Panc1 (cell line): Measurements from ENCODE around the gene H3-3A. TPM values are rescaled to one million over a fixed set of nuclear protein-coding genes. Genes with fewer than 3 reads are reported as not detected.

Source experiments
- ATAC-seq: fragments of 200-7000 bp; cut with Tn5 transposase; 2 replicates; pipeline ENCODE4 v1.9.1; 2020; ENCODE audit warnings: mild to moderate bottlenecking, moderate library complexity
- BruUV-seq: library from RNA; stranded (reverse); fragments of 400-500 nt; replicated peaks from 2 replicates; lab custom pipeline; 2021; lab: Mats Ljungman, UMichigan
- CTCF ChIA-PET: fragments of 300-600 bp; sonication (Branson Sonifier 250); formaldehyde crosslinking; loops from one replicate; lab custom pipeline; 2022; ENCODE audit warnings: antibody characterized with exemption; lab: Charles Lee
- POLR2A ChIA-PET: fragments of 300-600 bp; sonication (Branson Sonifier 250); formaldehyde crosslinking; loops from one replicate; lab custom pipeline; 2022; ENCODE audit warnings: antibody characterized with exemption; lab: Charles Lee
- DNase-seq: peaks from one replicate; pipeline ENCODE4 v3.0.0-alpha.2; 2010; ENCODE audit warnings: low read depth, low spot score
- H3K27ac ChIP-seq: 2 replicates; pipeline ENCODE4 v1.5.1; 2011; ENCODE audit warnings: mild to moderate bottlenecking, low read length, inconsistent platforms
- H3K27me3 ChIP-seq: fragments of 200-500 bp; sonication (Bioruptor generic); 2 replicates; pipeline ENCODE4 v1.6.0; 2014; ENCODE audit warnings: low read length, inconsistent platforms; ENCODE audit not compliant: control insufficient read depth, insufficient read depth
- H3K36me3 ChIP-seq: fragments of 200-500 bp; sonication (Bioruptor generic); 2 replicates; pipeline ENCODE4 v1.5.1; 2014; ENCODE audit warnings: inconsistent platforms, mild to moderate bottlenecking, low read length, moderate library complexity; ENCODE audit not compliant: control insufficient read depth, insufficient read depth
- H3K4me1 ChIP-seq: 2 replicates; pipeline ENCODE4 v1.5.1; 2011; ENCODE audit warnings: inconsistent platforms, mild to moderate bottlenecking, low read length, moderate library complexity; ENCODE audit not compliant: control insufficient read depth, insufficient read depth
- H3K4me3 ChIP-seq, 2 experiments: 2 replicates each; pipeline ENCODE4 v1.5.1; 2011 to 2012; ENCODE audit warnings: low read depth in 2 of 2, low read length in 2 of 2, mild to moderate bottlenecking in 2 of 2, inconsistent platforms in 1 of 2, moderate library complexity in 1 of 2
- H3K9me3 ChIP-seq: fragments of 200-500 bp; sonication (Bioruptor generic); 2 replicates; pipeline ENCODE4 v1.5.1; 2014; ENCODE audit warnings: low read depth, mild to moderate bottlenecking, inconsistent platforms, low read length, moderate library complexity; ENCODE audit not compliant: control insufficient read depth, insufficient read depth
- POLR2AphosphoS5 ChIP-seq: IDR thresholded peaks from 2 replicates; pipeline ENCODE4 v1.6.1; 2012; ENCODE audit warnings: mild to moderate bottlenecking, low read depth, low read length, moderate library complexity
- REST ChIP-seq, 2 experiments: IDR thresholded peaks; 2 replicates each; pipeline ENCODE4 v1.6.1; 2011 to 2012; ENCODE audit warnings: low read depth in 2 of 2, control low read depth in 1 of 2, low read length in 1 of 2, mild to moderate bottlenecking in 1 of 2, moderate library complexity in 1 of 2; ENCODE audit not compliant: insufficient read depth in 1 of 2
- SIN3A ChIP-seq: IDR thresholded peaks from 2 replicates; pipeline ENCODE4 v1.6.1; 2012; ENCODE audit warnings: low read depth, mild to moderate bottlenecking, low read length, moderate library complexity, borderline replicate concordance; ENCODE audit not compliant: insufficient read depth
- TCF7L2 ChIP-seq: IDR thresholded peaks from 2 replicates; pipeline ENCODE4 v1.6.1; 2011; ENCODE audit warnings: mild to moderate bottlenecking, low read depth, low read length, inconsistent platforms
- in situ Hi-C: cut with HindIII; loops from 2 replicates; pipeline ENCODE4 v1.10.0; 2016; ENCODE audit warnings: low sequenced_read_pairs, low pct_unique_long_range_greater_than_20kb
- intact Hi-C: fragments of 100-400 bp; cut with micrococcal nuclease; formaldehyde crosslinking; loops from one replicate; pipeline ENCODE4 v1.10.0; 2022; ENCODE audit not compliant: unreplicated experiment
- total RNA-seq: library from RNA; stranded (reverse); gene quantifications from one replicate; pipeline ENCODE4 v1.2.1, GENCODE V29; 2021; ENCODE audit not compliant: unreplicated experiment
- TF ChIP-seq, protein P1 (sequence below): fragments of 450-650 bp; IDR thresholded peaks from 2 replicates; pipeline ENCODE4 v1.5.1; 2017; ENCODE audit warnings: mild to moderate bottlenecking

H3-3A gene
- total RNA-seq, 1 experiment from 2014 or later = 404 TPM

GRCh38 chr1:226097866-226098625 is 35.5 kb downstream of the H3-3A start:
- intact Hi-C loops = no loop called here
- no peak for TF ChIP-seq SIN3A
- TF ChIP-seq, protein P1, sequence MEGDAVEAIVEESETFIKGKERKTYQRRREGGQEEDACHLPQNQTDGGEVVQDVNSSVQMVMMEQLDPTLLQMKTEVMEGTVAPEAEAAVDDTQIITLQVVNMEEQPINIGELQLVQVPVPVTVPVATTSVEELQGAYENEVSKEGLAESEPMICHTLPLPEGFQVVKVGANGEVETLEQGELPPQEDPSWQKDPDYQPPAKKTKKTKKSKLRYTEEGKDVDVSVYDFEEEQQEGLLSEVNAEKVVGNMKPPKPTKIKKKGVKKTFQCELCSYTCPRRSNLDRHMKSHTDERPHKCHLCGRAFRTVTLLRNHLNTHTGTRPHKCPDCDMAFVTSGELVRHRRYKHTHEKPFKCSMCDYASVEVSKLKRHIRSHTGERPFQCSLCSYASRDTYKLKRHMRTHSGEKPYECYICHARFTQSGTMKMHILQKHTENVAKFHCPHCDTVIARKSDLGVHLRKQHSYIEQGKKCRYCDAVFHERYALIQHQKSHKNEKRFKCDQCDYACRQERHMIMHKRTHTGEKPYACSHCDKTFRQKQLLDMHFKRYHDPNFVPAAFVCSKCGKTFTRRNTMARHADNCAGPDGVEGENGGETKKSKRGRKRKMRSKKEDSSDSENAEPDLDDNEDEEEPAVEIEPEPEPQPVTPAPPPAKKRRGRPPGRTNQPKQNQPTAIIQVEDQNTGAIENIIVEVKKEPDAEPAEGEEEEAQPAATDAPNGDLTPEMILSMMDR = no peak
- TF ChIP-seq TCF7L2 = no peak
- TF ChIP-seq REST (IDR thresholded peaks at IDR 0.05; ENCODE audit: insufficient read depth in 1 of 2, low read depth in 2 of 2, low read length in 1 of 2) = no peak
- TF ChIP-seq POLR2AphosphoS5 = no peak
- no peak overlapping the region for H3K4me3 ChIP-seq
- CTCF ChIA-PET = no interaction called here
- H3K27me3 ChIP-seq = no peaks in the 10 kb centered on the region
- H3K9me3 ChIP-seq = no peaks in the 10 kb centered on the region
- in situ Hi-C loops = no loop called here
- ATAC-seq (no peak), DNase-seq (no peak)
- POLR2A ChIA-PET = no interaction called here
- no TSS peak for BruUV-seq
- no peak overlapping the region for H3K27ac ChIP-seq
- H3K4me1 ChIP-seq = no peaks in the 10 kb centered on the region
- no peaks in the 10 kb centered on the region for H3K36me3 ChIP-seq

DNA sequence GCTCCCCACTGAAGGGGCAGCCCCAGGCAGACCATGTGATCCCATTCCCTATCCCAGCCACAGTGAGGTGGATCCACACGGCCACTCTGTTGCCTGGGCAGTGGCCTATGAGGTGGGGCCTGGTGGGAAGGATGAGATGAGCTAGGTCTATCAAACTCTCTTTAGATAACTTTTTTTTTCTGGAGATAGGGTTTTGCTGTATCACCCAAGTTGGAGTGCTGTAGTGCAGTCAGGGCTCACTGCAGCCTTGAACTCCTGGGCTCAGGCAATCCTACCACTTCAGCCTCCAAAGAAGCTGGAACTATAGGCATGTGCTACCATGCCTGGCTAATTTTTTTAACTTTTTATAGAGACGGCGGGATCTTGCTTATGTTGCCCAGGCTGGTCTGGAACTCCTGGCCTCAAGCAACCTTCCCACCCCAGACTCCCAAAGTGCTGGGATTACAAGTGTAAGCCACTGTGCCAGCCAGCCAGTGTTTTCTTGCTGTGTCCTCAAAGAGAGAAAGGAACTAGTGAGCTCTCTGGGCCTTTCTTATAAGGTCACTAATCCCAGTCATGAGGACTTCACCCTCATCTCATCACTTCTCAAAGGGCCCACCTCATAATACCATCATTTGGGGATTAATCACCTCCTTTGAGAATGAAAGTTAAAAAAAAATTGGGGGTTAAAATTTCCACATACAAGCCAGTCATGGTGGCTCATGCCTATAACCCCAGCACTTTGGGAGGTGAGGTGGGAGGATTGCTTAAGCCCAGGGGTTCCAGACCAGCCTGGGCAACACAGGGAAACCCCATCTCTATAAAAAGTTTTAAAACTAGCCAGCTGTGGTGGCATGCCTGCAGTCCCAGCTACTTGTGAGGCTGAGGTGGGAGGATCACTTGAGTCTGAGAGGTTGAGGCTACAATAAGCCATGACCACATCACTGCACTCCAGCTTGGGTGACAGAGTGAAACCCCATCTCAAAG is 36.6 kb downstream of the H3-3A start:
- no peaks in the 10 kb centered on the region for H3K4me1 ChIP-seq
- intact Hi-C loops = no loop called here
- no peaks in the 10 kb centered on the region for H3K27me3 ChIP-seq
- ATAC-seq (no peak), DNase-seq (no peak)
- ChIA-PET POLR2A (no interaction called here), CTCF (interaction anchor here (0.6 kb wide), 1 partner anchor 31 kb away, joined by 4 read pairs; no protein-coding TSS in a partner anchor)
- no peaks in the 10 kb centered on the region for H3K9me3 ChIP-seq
- H3K27ac ChIP-seq = no peak overlapping the region
- H3K36me3 ChIP-seq = no peaks in the 10 kb centered on the region
- H3K4me3 ChIP-seq = no peak overlapping the region
- in situ Hi-C loops = no loop called here
- no TSS peak for BruUV-seq
- TF ChIP-seq, protein P1 = no peak
- TF ChIP-seq SIN3A (no peak), POLR2AphosphoS5 (no peak), REST (IDR thresholded peaks at IDR 0.05; ENCODE audit: insufficient read depth in 1 of 2, low read depth in 2 of 2, low read length in 1 of 2) (no peak), TCF7L2 (no peak)
